Endothelial cell of umbilical vein (primary cell): ENCODE data around the gene C6orf132.

Experiments used
- CTCF ChIP-seq, 2 donors: IDR thresholded peaks; 1 replicate in 1 of 2; 2 replicates in 1 of 2; pipeline ENCODE4 v1.5.1; 2011; ENCODE audit warnings: low read length in 2 of 2, mild to moderate bottlenecking in 2 of 2, moderate library complexity in 2 of 2, control low read depth in 1 of 2, inconsistent platforms in 1 of 2, low read depth in 1 of 2; ENCODE audit not compliant: insufficient read depth in 1 of 2; ENCODE audit errors: extremely low read depth in 1 of 2
- GATA2 ChIP-seq: IDR thresholded peaks from 2 replicates; pipeline ENCODE4 v1.7.0; 2011; ENCODE audit warnings: low read depth, mild to moderate bottlenecking, moderate library complexity, mixed read lengths, low read length; ENCODE audit not compliant: insufficient read length, insufficient read depth
- MAX ChIP-seq: IDR thresholded peaks from 2 replicates; pipeline ENCODE4 v1.6.1; 2011; ENCODE audit not compliant: insufficient read depth, insufficient read length
- POLR2A ChIP-seq: IDR thresholded peaks from 2 replicates; pipeline ENCODE4 v1.6.1; 2012; ENCODE audit warnings: low read depth, mild to moderate bottlenecking, control low read depth, low read length
- POLR2AphosphoS5 ChIP-seq: IDR thresholded peaks from 2 replicates; pipeline ENCODE4 v1.6.1; 2012; ENCODE audit warnings: low read depth, mild to moderate bottlenecking, control low read depth, low read length, moderate library complexity; ENCODE audit not compliant: insufficient read depth

GRCh38 chr6:42190554-42191183 lies 48.2 kb upstream of the C6orf132 start:
- no peak for TF ChIP-seq CTCF (IDR thresholded peaks at IDR 0.05; ENCODE audit: extremely low read depth in 1 of 2, insufficient read depth in 1 of 2, low read depth in 1 of 2, low read length in 2 of 2)
- TF ChIP-seq POLR2A, result no peak
- TF ChIP-seq MAX, result no peak
- TF ChIP-seq POLR2AphosphoS5, result no peak
- no peak for TF ChIP-seq GATA2
